Measurements from ENCODE around the gene WFS1. TPM values are rescaled to one million over a fixed set of nuclear protein-coding genes. Genes with fewer than 3 reads are reported as not detected.

WFS1 gene
- total and polyA plus RNA-seq, 9 donors = 10.5 to 28.2 (median 23.7) TPM

DNA sequence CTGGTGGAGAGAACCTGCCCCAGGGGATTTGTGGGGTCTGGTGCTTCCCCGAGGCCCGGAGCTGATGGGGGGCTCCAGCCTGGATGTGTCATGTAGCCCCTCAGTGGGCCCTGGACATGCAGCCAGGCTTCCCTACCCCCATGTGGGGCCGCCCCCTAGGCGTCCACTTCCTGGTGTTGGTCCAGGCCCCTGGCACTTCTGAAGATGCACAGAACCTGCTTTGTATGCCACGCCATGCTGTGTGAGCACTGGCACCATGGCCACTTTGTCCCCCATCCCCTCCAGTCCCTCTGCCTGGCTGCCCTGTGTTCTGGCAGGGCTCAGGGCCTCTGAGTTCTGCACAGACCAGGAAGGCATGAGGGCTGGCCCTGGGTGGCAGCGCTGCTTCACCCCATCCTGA lies 29.2 kb downstream of the WFS1 start:
- no peak overlapping the region for H3K4me3 ChIP-seq (ENCODE audit: low read length)
- peaks cover 46% of the 10 kb centered on the region for H3K36me3 ChIP-seq (ENCODE audit: control insufficient read depth, insufficient read depth, low read length)
- 86% methylated on average over 4 of the region's 6 CpGs for WGBS (ENCODE audit: insufficient coverage)
- no peak overlapping the region for H3K27ac ChIP-seq (ENCODE audit: low read length)
- no peaks in the 10 kb centered on the region for H3K27me3 ChIP-seq (ENCODE audit: control insufficient read depth, insufficient read depth, low read length)
- no peak for DNase-seq
- peaks cover 7% of the 10 kb centered on the region for H3K4me1 ChIP-seq (ENCODE audit: control insufficient read depth, insufficient read depth, low read length)
- no peaks in the 10 kb centered on the region for H3K9me3 ChIP-seq (replicated peaks; ENCODE audit: control insufficient read depth, low read depth, low read length)

DNA sequence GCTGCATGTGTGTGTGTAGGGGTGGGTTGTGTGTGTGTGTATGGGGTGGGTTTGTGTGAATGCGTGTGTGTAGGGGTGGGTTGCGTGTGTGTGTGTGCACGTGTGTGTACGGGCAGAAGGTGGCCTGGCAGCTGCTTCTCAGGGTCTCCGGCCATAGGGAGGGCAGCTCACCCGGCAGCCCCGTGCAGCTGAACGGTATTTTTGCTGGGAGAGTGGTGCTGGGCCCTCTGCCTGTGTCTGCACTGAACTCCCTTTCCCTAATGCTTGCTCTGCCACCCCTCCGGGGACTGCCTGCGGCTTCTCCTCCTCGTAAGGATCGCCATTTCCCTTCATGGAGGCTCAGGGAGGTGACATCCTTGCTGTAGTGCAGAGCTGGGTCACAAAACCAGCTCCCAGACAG lies 30.2 kb downstream of the WFS1 start:
- DNase-seq = no peak
- Histone ChIP-seq H3K4me1 (ENCODE audit: control insufficient read depth, insufficient read depth, low read length) (peaks cover 7% of the 10 kb centered on the region), H3K4me3 (ENCODE audit: low read length) (no peak overlapping the region), H3K27me3 (ENCODE audit: control insufficient read depth, insufficient read depth, low read length) (no peaks in the 10 kb centered on the region), H3K27ac (ENCODE audit: low read length) (no peak overlapping the region), H3K36me3 (ENCODE audit: control insufficient read depth, insufficient read depth, low read length) (peaks cover 46% of the 10 kb centered on the region), H3K9me3 (replicated peaks; ENCODE audit: control insufficient read depth, low read depth, low read length) (no peaks in the 10 kb centered on the region)
- WGBS (ENCODE audit: insufficient coverage) = 77% methylated on average over 10 of the region's 12 CpGs

DNA sequence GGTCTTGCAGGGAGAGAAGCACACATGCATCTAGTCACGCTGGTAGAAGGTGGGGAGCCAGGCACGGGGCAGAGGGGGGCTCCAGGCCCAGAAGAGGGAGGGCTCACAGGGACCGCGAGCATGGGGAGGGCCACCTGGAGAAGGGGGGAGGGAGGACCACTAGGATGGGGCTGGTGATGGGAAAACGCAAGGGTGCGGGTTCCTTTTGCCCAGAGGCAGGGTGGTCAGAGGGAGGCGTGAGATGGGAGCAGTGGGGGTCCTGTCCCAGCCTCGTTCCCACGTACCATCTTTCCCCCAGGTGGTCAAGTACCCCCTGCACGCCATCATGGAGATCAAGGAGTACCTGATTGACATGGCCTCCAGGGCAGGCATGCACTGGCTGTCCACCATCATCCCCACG lies 30.7 kb downstream of the WFS1 start:
- Histone ChIP-seq H3K27me3 (ENCODE audit: control insufficient read depth, insufficient read depth, low read length) (no peaks in the 10 kb centered on the region), H3K4me1 (ENCODE audit: control insufficient read depth, insufficient read depth, low read length) (peaks cover 7% of the 10 kb centered on the region), H3K9me3 (replicated peaks; ENCODE audit: control insufficient read depth, low read depth, low read length) (no peaks in the 10 kb centered on the region), H3K4me3 (ENCODE audit: low read length) (no peak overlapping the region), H3K27ac (ENCODE audit: low read length) (no peak overlapping the region), H3K36me3 (ENCODE audit: control insufficient read depth, insufficient read depth, low read length) (peaks cover 41% of the 10 kb centered on the region)
- no peak for DNase-seq
- WGBS (ENCODE audit: insufficient coverage) = 82% methylated on average over 7 of the region's 11 CpGs

DNA sequence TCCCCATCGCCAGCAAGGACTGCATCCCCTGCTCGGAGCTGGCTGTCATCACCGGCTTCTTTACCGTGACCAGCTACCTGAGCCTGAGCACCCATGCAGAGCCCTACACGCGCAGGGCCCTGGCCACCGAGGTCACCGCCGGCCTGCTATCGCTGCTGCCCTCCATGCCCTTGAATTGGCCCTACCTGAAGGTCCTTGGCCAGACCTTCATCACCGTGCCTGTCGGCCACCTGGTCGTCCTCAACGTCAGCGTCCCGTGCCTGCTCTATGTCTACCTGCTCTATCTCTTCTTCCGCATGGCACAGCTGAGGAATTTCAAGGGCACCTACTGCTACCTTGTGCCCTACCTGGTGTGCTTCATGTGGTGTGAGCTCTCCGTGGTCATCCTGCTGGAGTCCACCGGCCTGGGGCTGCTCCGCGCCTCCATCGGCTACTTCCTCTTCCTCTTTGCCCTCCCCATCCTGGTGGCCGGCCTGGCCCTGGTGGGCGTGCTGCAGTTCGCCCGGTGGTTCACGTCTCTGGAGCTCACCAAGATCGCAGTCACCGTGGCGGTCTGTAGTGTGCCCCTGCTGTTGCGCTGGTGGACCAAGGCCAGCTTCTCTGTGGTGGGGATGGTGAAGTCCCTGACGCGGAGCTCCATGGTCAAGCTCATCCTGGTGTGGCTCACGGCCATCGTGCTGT lies 31.5 kb downstream of the WFS1 start:
- peaks cover 7% of the 10 kb centered on the region for H3K4me1 ChIP-seq (ENCODE audit: control insufficient read depth, insufficient read depth, low read length)
- no peak overlapping the region for H3K4me3 ChIP-seq (ENCODE audit: low read length)
- no peaks in the 10 kb centered on the region for H3K9me3 ChIP-seq (replicated peaks; ENCODE audit: control insufficient read depth, low read depth, low read length)
- H3K36me3 ChIP-seq (ENCODE audit: control insufficient read depth, insufficient read depth, low read length) = peaks cover 33% of the 10 kb centered on the region
- no peak for DNase-seq
- WGBS (ENCODE audit: insufficient coverage) = 93% methylated on average over 35 of the region's 35 CpGs
- no peaks in the 10 kb centered on the region for H3K27me3 ChIP-seq (ENCODE audit: control insufficient read depth, insufficient read depth, low read length)
- no peak overlapping the region for H3K27ac ChIP-seq (ENCODE audit: low read length)

DNA sequence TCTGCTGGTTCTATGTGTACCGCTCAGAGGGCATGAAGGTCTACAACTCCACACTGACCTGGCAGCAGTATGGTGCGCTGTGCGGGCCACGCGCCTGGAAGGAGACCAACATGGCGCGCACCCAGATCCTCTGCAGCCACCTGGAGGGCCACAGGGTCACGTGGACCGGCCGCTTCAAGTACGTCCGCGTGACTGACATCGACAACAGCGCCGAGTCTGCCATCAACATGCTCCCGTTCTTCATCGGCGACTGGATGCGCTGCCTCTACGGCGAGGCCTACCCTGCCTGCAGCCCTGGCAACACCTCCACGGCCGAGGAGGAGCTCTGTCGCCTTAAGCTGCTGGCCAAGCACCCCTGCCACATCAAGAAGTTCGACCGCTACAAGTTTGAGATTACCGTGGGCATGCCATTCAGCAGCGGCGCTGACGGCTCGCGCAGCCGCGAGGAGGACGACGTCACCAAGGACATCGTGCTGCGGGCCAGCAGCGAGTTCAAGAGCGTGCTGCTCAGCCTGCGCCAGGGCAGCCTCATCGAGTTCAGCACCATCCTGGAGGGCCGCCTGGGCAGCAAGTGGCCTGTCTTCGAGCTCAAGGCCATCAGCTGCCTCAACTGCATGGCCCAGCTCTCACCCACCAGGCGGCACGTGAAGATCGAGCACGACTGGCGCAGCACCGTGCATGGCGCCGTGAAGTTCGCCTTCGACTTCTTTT lies 32.2 kb downstream of the WFS1 start:
- no peak overlapping the region for H3K27ac ChIP-seq (ENCODE audit: low read length)
- no peaks in the 10 kb centered on the region for H3K9me3 ChIP-seq (replicated peaks; ENCODE audit: control insufficient read depth, low read depth, low read length)
- peaks cover 28% of the 10 kb centered on the region for H3K36me3 ChIP-seq (ENCODE audit: control insufficient read depth, insufficient read depth, low read length)
- peaks cover 7% of the 10 kb centered on the region for H3K4me1 ChIP-seq (ENCODE audit: control insufficient read depth, insufficient read depth, low read length)
- 96% methylated on average over 55 of the region's 55 CpGs for WGBS (ENCODE audit: insufficient coverage)
- no peak overlapping the region for H3K4me3 ChIP-seq (ENCODE audit: low read length)
- H3K27me3 ChIP-seq (ENCODE audit: control insufficient read depth, insufficient read depth, low read length) = peaks cover 2% of the 10 kb centered on the region
- no peak for DNase-seq

DNA sequence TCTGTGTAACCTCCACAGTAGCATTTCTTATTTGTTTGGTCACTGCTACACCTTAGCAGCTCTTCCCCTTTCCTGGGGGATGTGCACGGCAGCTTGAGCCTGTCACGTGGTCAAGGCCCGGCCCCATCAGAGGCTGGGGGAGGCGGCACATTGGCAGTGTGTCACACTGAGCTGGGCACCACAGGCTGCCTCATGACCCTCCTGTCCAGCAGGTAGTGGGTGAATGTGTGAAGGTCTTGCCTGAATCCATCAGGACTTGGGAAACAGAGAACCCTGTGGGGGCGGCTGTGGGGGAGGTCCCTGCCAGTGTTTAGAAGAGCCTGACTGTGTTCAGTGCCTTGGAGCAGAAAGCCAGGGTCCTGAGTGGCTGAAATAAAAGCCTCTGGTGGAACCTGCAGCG lies 33.2 kb downstream of the WFS1 start:
- Histone ChIP-seq H3K27ac (ENCODE audit: low read length) (no peak overlapping the region), H3K4me3 (ENCODE audit: low read length) (no peak overlapping the region), H3K4me1 (ENCODE audit: control insufficient read depth, insufficient read depth, low read length) (peaks cover 7% of the 10 kb centered on the region), H3K27me3 (ENCODE audit: control insufficient read depth, insufficient read depth, low read length) (peaks cover 5% of the 10 kb centered on the region), H3K9me3 (replicated peaks; ENCODE audit: control insufficient read depth, low read depth, low read length) (no peaks in the 10 kb centered on the region), H3K36me3 (ENCODE audit: control insufficient read depth, insufficient read depth, low read length) (peaks cover 28% of the 10 kb centered on the region)
- WGBS (ENCODE audit: insufficient coverage) = 88% methylated on average over 2 of the region's 6 CpGs
- no peak for DNase-seq

DNA sequence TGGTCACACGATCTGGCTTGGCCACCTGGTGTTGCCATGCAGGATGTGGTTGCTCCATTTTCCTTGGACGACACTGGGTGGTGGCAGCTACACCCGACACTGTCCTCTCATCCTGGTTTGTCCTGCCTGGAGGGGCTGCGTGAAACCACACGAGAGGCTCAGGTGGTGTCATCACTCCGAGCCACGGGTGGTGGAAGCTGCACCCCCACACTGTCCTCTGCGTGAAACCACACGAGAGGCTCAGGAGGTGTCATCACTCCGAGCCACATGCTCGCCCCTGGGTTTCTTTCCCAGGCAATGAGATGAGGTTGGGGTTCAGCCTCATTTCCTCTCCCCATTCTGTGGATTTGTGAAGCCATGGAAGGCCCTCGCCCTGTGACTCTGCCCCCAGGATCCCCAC lies 34.3 kb downstream of the WFS1 start:
- 88% methylated on average over 9 of the region's 12 CpGs for WGBS (ENCODE audit: insufficient coverage)
- DNase-seq = no peak
- peaks cover 8% of the 10 kb centered on the region for H3K27me3 ChIP-seq (ENCODE audit: control insufficient read depth, insufficient read depth, low read length)
- no peak overlapping the region for H3K27ac ChIP-seq (ENCODE audit: low read length)
- H3K9me3 ChIP-seq (replicated peaks; ENCODE audit: control insufficient read depth, low read depth, low read length) = no peaks in the 10 kb centered on the region
- H3K36me3 ChIP-seq (ENCODE audit: control insufficient read depth, insufficient read depth, low read length) = peaks cover 28% of the 10 kb centered on the region
- no peaks in the 10 kb centered on the region for H3K4me1 ChIP-seq (ENCODE audit: control insufficient read depth, insufficient read depth, low read length)
- H3K4me3 ChIP-seq (ENCODE audit: low read length) = no peak overlapping the region

DNA sequence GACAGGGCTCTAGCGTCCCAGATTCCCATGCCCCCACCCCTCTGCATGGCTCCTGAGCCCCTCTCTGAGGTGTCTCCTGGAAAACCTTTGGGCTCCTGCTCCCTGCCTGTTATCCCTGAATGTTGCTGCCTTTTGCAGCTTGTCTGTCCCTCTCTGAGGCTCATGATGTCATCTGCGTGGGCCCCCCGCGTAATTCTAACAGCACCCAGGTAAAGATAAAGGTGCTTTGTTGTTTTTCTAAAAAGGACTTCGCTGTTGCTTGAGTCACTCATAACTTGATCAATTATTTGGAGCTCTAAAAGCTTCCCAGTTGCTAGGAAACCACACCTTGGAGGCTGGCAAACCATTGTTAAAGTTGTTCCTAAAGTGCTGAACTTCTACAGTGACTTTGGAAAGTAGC lies 36.6 kb downstream of the WFS1 start:
- no peaks in the 10 kb centered on the region for H3K9me3 ChIP-seq (replicated peaks; ENCODE audit: control insufficient read depth, low read depth, low read length)
- WGBS (ENCODE audit: insufficient coverage) = 83% methylated on average over 4 of the region's 5 CpGs
- peaks cover 22% of the 10 kb centered on the region for H3K36me3 ChIP-seq (ENCODE audit: control insufficient read depth, insufficient read depth, low read length)
- no peak for DNase-seq
- H3K4me1 ChIP-seq (ENCODE audit: control insufficient read depth, insufficient read depth, low read length) = peaks cover 8% of the 10 kb centered on the region
- no peak overlapping the region for H3K4me3 ChIP-seq (ENCODE audit: low read length)
- no peak overlapping the region for H3K27ac ChIP-seq (ENCODE audit: low read length)
- H3K27me3 ChIP-seq (ENCODE audit: control insufficient read depth, insufficient read depth, low read length) = peaks cover 19% of the 10 kb centered on the region

DNA sequence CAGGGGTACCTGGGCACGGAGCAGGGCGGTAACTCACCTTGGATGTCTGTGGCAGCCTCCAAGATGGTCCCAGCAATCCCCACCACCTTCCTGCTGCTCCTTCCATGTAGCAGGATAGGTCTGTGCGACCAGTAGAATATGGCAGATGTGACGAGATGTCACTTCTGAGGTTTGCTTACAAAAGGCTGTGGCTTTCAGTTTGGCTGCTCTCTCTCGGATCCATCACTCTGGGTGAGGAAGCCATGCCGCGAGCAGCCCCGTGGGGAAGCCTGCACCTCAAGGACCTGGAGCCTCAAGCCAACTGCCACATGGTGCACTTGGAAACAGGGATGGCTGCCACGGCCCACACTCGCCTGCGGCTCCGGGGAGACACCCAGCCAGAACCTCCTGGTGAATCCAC lies 37.6 kb downstream of the WFS1 start:
- 76% methylated on average over 7 of the region's 12 CpGs for WGBS (ENCODE audit: insufficient coverage)
- no peaks in the 10 kb centered on the region for H3K9me3 ChIP-seq (replicated peaks; ENCODE audit: control insufficient read depth, low read depth, low read length)
- no peak for DNase-seq
- H3K36me3 ChIP-seq (ENCODE audit: control insufficient read depth, insufficient read depth, low read length) = peaks cover 14% of the 10 kb centered on the region
- H3K27ac ChIP-seq (ENCODE audit: low read length) = no peak overlapping the region
- H3K4me1 ChIP-seq (ENCODE audit: control insufficient read depth, insufficient read depth, low read length) = peaks cover 8% of the 10 kb centered on the region
- peaks cover 19% of the 10 kb centered on the region for H3K27me3 ChIP-seq (ENCODE audit: control insufficient read depth, insufficient read depth, low read length)
- no peak overlapping the region for H3K4me3 ChIP-seq (ENCODE audit: low read length)

DNA sequence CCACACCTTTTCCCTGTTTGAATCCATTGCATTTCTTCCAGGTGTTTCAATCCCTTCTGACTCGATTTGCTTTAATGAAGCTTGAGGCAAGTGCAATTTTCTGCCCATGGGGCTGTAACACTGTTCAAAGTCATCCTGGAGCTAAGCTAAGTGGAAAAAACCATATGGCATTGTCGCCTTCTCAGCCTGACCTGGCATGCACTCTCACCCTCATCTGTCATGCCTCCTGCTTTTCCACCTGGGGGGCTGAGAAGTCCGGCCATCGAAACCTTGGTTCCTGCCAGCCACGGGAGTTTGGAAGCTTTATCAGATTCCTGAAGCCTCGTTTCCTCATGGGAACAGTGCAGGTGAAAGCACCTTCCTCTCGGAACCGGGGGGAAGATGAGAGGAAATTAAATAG lies 38.2 kb downstream of the WFS1 start:
- no peak for DNase-seq
- Histone ChIP-seq H3K4me3 (ENCODE audit: low read length) (no peak overlapping the region), H3K36me3 (ENCODE audit: control insufficient read depth, insufficient read depth, low read length) (peaks cover 8% of the 10 kb centered on the region), H3K27ac (ENCODE audit: low read length) (no peak overlapping the region), H3K27me3 (ENCODE audit: control insufficient read depth, insufficient read depth, low read length) (peaks cover 19% of the 10 kb centered on the region), H3K4me1 (ENCODE audit: control insufficient read depth, insufficient read depth, low read length) (peaks cover 8% of the 10 kb centered on the region), H3K9me3 (replicated peaks; ENCODE audit: control insufficient read depth, low read depth, low read length) (no peaks in the 10 kb centered on the region)
- 63% methylated on average over 4 of the region's 8 CpGs for WGBS (ENCODE audit: insufficient coverage)

All from muscle of leg (tissue), 11 donors.